ENCODE results near the gene GALC. TPM values are rescaled to one million over a fixed set of nuclear protein-coding genes. Genes with fewer than 3 reads are reported as not detected.

The GALC gene
- total and polyA plus RNA-seq, 2 donors (not counting 3 experiments of a cell fraction or from before 2014, with no cell fraction given), result 12.4 to 14.2 TPM

GRCh38 chr14:87916103-87916885 is 76.7 kb downstream of the GALC start:
- H2AFZ ChIP-seq (ENCODE audit: low read depth, low read length), result no peak overlapping the region
- FAIRE-seq, result no peak
- dilution Hi-C loops (cut with MboI; ENCODE audit: extremely low pct_ligation_motif_present, low sequenced_read_pairs), result no loop called here
- H3K9me1 ChIP-seq (replicated peaks; ENCODE audit: control insufficient read depth, extremely low read depth, insufficient read depth, low read length), result no peaks in the 10 kb centered on the region
- H3K4me2 ChIP-seq (ENCODE audit: insufficient read depth, low read length), result no peak overlapping the region
- no peak for DNase-seq (ENCODE audit: low read depth, low spot score)
- no peaks in the 10 kb centered on the region for H3K27me3 ChIP-seq (ENCODE audit: control insufficient read depth in 2 of 2, insufficient read depth in 2 of 2, low read length in 2 of 2)
- no peak overlapping the region for H3K4me3 ChIP-seq (replicated peaks in 1 of 3; ENCODE audit: insufficient read depth in 1 of 3, low read depth in 1 of 3, low read length in 3 of 3)
- ChIA-PET CTCF (no interaction called here), POLR2A (no interaction called here)
- TF ChIP-seq MAX (IDR thresholded peaks at IDR 0.05; ENCODE audit: insufficient read depth, insufficient read length), result no peak
- TF ChIP-seq POLR2A (IDR thresholded peaks at IDR 0.05; ENCODE audit: low read depth, low read length), result no peak
- no peak for TF ChIP-seq POLR2AphosphoS5 (IDR thresholded peaks at IDR 0.05; ENCODE audit: insufficient read depth, low read depth, low read length)
- no peak for TF ChIP-seq CTCF (IDR thresholded peaks at IDR 0.05; ENCODE audit: extremely low read depth in 1 of 2, insufficient read depth in 1 of 2, low read depth in 1 of 2, low read length in 2 of 2)
- no peak for TF ChIP-seq JUN (IDR thresholded peaks at IDR 0.05; ENCODE audit: borderline replicate concordance, insufficient read depth, insufficient read length, low read depth)
- no peak for TF ChIP-seq MYC (IDR thresholded peaks at IDR 0.05; ENCODE audit: low read depth, low read length)
- TF ChIP-seq GATA2 (IDR thresholded peaks at IDR 0.05; ENCODE audit: insufficient read depth, insufficient read length, low read depth, low read length), result no peak
- no peaks in the 10 kb centered on the region for H4K20me1 ChIP-seq (replicated peaks; ENCODE audit: control insufficient read depth, extremely low read depth, insufficient read depth, low read length)
- no peak overlapping the region for H3K27ac ChIP-seq (ENCODE audit: insufficient read depth, low read depth, low read length)
- BruUV-seq (replicated peaks), result no TSS peak
- H3K9ac ChIP-seq (replicated peaks; ENCODE audit: extremely low read depth, insufficient read depth, low read length), result no peak overlapping the region
- no peaks in the 10 kb centered on the region for H3K36me3 ChIP-seq (ENCODE audit: control insufficient read depth in 2 of 2, extremely low read depth in 1 of 2, insufficient read depth in 2 of 2, low read length in 2 of 2)
- H3K4me1 ChIP-seq (ENCODE audit: control insufficient read depth, extremely low read depth, insufficient read depth, low read length), result no peaks in the 10 kb centered on the region
- no peaks in the 10 kb centered on the region for H3K9me3 ChIP-seq (replicated peaks; ENCODE audit: control insufficient read depth, insufficient read depth, low read length)
- intact Hi-C loops (cut with micrococcal nuclease), result no loop called here
- no peaks in the 10 kb centered on the region for H3K79me2 ChIP-seq (ENCODE audit: control insufficient read depth, insufficient read depth, low read length)

All from endothelial cell of umbilical vein (primary cell).